Thoracic aorta (tissue), 2 donors: ENCODE measurements around the gene HYI. TPM values are rescaled to one million over a fixed set of nuclear protein-coding genes. Genes with fewer than 3 reads are reported as not detected.

Experiments used
- ATAC-seq: fragments of 150-250 bp; one replicate; pipeline ENCODE4 v1.8.0; 2017; ENCODE audit warnings: low read depth; ENCODE audit not compliant: insufficient number of reproducible peaks, low FRiP score
- DNase-seq: peaks from one replicate; pipeline ENCODE4 v3.0.0-alpha.2; 2020; ENCODE audit warnings: low spot score
- H3K27ac ChIP-seq, 2 donors: fragments of 200-600 bp; sonication (generic); 1 replicate in 1 of 2; 2 replicates in 1 of 2; pipeline ENCODE4 v1.5.1; 2016; ENCODE audit warnings: mild to moderate bottlenecking in 2 of 2, moderate library complexity in 2 of 2
- H3K27me3 ChIP-seq: fragments of 200-600 bp; sonication (generic); replicated peaks from 2 replicates; pipeline ENCODE4 v1.6.0; 2016; ENCODE audit warnings: mild to moderate bottlenecking; ENCODE audit not compliant: insufficient read depth
- H3K36me3 ChIP-seq: fragments of 200-600 bp; sonication (generic); one replicate; pipeline ENCODE4 v1.5.1; 2016
- H3K4me1 ChIP-seq, 2 donors: fragments of 200-600 bp; sonication (generic); 1 replicate in 1 of 2; 2 replicates in 1 of 2; pipeline versions ENCODE4 v1.5.1 to v1.6.0; 2016; ENCODE audit warnings: low read depth in 2 of 2, mild to moderate bottlenecking in 1 of 2; ENCODE audit not compliant: control insufficient read depth in 1 of 2
- H3K4me3 ChIP-seq: fragments of 200-600 bp; sonication (generic); 2 replicates; pipeline ENCODE4 v1.5.1; 2016; ENCODE audit warnings: mild to moderate bottlenecking
- H3K9me3 ChIP-seq: fragments of 200-600 bp; sonication (generic); 2 replicates; pipeline ENCODE4 v1.5.1; 2016
- CTCF ChIP-seq: fragments of 200-600 bp; sonication (generic); IDR thresholded peaks from one replicate; pipeline ENCODE4 v1.5.1; 2019; ENCODE audit warnings: antibody characterized with exemption
- total RNA-seq, 2 donors: library from RNA; depleted of rRNA; stranded (reverse); fragments of >200 nt; gene quantifications; one replicate each; pipeline versions ENCODE4 v1.1.0 to v1.2.3, GENCODE V29; 2016

Gene HYI
- total RNA-seq, 2 donors from 2014 or later, result 57.7 to 70.0 TPM

GRCh38 chr1:43425045-43425444, 28.7 kb downstream of the HYI start:
- H3K9me3 ChIP-seq, result no peaks in the 10 kb centered on the region
- H3K36me3 ChIP-seq, result peaks cover 85% of the 10 kb centered on the region
- ATAC-seq (no peak), DNase-seq (no peak)
- H3K4me3 ChIP-seq, result no peak overlapping the region
- H3K27ac ChIP-seq, result no peak overlapping the region
- no peaks in the 10 kb centered on the region for H3K4me1 ChIP-seq
- no peak for TF ChIP-seq CTCF
- H3K27me3 ChIP-seq, result no peaks in the 10 kb centered on the region

DNA sequence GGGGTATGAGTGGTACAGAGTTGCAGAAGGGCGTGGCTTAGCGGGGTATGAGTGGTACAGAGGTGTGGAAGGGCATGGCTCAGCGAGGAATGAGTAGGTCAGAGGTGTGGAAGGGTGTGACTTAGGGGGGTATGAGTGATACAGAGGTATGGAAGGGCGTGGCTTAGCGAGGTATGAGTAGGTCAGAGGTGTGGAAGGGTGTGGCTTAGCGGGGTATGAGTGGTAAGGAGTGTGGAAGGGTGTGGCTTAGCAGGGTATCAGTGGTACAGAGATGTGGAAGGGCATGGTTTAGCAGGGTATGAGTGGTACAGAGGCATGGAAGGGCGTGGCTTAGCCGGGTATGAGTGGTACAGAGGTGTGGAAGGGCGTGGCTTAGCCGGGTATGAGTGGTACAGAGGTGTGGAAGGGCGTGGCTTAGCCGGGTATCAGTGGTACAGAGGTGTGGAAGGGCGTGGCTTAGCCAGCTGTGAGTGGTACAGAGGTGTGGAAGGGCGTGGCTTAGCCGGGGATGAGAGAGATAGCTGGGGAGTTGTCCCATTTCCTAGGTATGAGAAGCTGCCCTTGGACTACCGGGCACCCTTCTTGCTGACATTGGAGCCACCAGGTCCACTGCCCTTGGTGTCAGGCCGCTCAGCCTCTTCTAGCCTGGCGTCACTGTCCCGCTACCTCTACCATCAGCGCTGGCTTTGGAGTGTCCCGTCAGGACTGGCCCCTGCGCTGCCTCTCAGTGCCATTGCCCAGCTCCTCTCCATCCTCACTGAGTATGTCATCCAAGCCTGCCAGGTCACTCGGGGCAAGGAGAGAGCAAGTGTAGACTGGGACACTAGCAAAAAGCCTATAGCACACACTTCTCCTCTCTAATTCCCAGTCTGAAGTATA, 29.8 kb downstream of the HYI start:
- no peak for TF ChIP-seq CTCF
- no peak overlapping the region for H3K4me3 ChIP-seq
- no peak for DNase-seq
- no peaks in the 10 kb centered on the region for H3K27me3 ChIP-seq
- H3K27ac ChIP-seq, result no peak overlapping the region
- H3K4me1 ChIP-seq, result no peaks in the 10 kb centered on the region
- no peaks in the 10 kb centered on the region for H3K9me3 ChIP-seq
- no peak for ATAC-seq
- H3K36me3 ChIP-seq, result peaks cover 89% of the 10 kb centered on the region

DNA sequence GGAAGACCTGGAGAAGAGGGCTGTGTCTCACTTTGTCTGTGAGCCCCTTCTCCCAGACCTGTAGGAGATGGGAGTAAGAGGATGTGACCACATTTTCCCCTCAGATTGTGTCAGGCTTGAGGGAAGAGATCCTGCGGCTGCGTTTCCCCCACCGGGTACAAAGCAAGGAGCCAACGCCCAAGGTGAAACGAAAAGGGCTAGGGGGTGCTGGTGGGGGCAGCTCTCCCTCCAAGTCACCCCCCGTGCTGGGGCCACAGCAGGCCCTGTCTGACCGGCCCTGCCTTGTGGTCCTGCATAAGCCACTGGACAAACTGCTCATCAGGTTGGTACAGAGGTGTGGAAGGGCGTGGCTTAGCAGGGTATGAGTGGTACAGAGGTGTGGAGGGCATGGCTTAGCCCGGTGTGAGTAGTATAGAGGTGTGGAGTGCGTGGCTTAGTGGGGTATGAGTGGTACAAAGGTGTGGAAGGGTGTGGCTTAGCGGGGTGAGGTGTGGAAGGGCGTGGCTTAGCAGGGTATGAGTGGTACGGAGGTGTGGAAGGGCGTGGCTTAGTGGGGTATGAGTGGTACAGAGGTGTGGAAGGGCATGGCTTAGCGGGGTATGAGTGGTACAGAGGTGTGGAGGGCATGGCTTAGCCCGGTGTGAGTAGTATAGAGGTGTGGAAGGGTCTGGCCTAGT, 30.6 kb downstream of the HYI start:
- H3K4me3 ChIP-seq, result no peak overlapping the region
- no peaks in the 10 kb centered on the region for H3K27me3 ChIP-seq
- TF ChIP-seq CTCF, result no peak
- DNase-seq (no peak), ATAC-seq (no peak)
- H3K27ac ChIP-seq, result no peak overlapping the region
- H3K36me3 ChIP-seq, result peaks cover 88% of the 10 kb centered on the region
- no peaks in the 10 kb centered on the region for H3K4me1 ChIP-seq
- H3K9me3 ChIP-seq, result no peaks in the 10 kb centered on the region

- peaks cover 82% of the 10 kb centered on the region for H3K36me3 ChIP-seq
- TF ChIP-seq CTCF, result no peak
- no peak overlapping the region for H3K27ac ChIP-seq
- H3K4me1 ChIP-seq, result no peaks in the 10 kb centered on the region
- ATAC-seq (no peak), DNase-seq (no peak)
- H3K4me3 ChIP-seq, result no peak overlapping the region
- H3K27me3 ChIP-seq, result no peaks in the 10 kb centered on the region
- H3K9me3 ChIP-seq, result no peaks in the 10 kb centered on the region
Measured at GRCh38 chr1:43421976-43422750, 31.6 kb downstream of the HYI start.

DNA sequence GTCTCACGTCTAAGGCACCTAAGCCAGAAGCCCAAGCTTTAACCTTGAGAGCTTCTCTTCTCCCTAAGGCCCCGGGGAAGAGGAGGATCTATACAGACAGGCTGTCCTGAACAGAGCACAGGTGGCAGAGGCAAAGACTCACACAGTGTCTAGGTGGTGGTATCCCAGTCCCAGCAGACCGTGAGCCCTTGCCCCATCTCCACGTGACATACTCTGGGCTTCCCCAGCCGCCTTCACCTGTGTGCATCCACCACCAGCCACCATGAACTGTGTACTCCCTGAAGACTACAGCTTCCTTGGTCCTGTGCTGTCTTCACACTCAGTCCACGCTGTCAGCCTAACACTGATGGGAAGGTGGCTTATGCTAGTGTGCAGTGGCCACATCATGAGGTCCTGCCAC, 32.3 kb downstream of the HYI start:
- ATAC-seq (no peak), DNase-seq (no peak)
- no peaks in the 10 kb centered on the region for H3K27me3 ChIP-seq
- H3K36me3 ChIP-seq, result peaks cover 76% of the 10 kb centered on the region
- no peak for TF ChIP-seq CTCF
- no peak overlapping the region for H3K27ac ChIP-seq
- H3K4me1 ChIP-seq, result no peaks in the 10 kb centered on the region
- H3K9me3 ChIP-seq, result no peaks in the 10 kb centered on the region
- H3K4me3 ChIP-seq, result no peak overlapping the region
